NCI-H510A (cell line): ENCODE data around the gene SNX18.
"Not testable (repeated sequence)": the region's sequence is repeated elsewhere in the genome, so short reads cannot be mapped to it uniquely, and the experiment has no call there.

Experiments
- DNase-seq: peaks from one replicate; lab custom pipeline; 2025; lab: John Stamatoyannopoulos, UW

Gene SNX18

GRCh38 chr5:54519509-54519876 is 1.9 kb downstream of the SNX18 start:
- DNase-seq, result no peak

DNA sequence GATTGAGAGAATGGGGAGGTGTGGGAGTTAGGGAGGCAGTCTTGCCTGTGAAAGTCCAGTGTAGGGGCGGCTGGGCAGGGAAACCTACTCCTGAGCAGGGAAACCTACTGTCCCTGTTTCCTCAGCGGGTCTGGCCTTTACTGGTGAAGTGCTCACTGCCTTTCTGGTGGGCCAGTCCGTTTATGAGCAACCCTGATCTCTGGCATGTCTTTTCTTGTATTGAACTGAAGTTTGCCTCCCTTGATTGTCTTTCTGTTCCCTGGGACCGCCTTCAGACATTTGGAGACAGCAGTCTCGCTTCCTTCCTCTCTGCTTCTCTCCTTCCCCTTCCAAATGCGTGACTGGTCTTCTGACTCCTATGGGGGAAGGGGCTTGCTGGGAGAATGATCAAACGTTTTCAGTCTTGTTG is 2.9 kb downstream of the SNX18 start:
- no peak for DNase-seq

- no peak for DNase-seq
Measured at GRCh38 chr5:54520940-54521339, 3.4 kb downstream of the SNX18 start.

DNA sequence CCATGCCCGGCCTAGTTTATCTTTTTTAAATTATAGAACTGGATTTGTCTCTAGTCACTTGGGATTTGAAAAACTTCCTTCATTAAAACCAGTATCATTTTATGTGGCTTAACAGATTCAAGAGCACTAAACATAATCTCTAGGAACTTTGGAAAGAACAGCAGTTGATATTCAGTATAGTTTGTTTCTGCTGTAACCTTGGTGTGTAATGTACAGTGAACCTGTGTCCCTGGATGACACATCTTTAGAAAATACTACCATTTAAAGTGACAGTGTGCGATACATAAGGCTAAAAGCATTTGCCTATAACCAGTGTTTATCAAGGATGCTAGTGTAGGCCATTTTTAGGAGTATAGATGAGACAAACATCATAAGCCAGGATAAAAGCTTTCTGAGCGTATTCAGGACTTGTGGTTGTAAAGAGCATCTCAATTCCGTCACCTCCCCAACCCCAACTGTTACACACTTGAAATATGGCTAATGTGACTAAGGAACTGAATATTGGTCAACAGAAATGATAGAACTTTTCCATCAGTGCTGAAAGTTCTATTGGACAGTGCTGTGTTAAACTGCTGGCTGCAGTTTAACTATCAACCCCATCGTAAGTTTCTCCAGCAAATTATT is 4.4 kb downstream of the SNX18 start:
- DNase-seq, result no peak

- DNase-seq, result no peak
Measured at GRCh38 chr5:54523534-54523933, 6.0 kb downstream of the SNX18 start.

DNA sequence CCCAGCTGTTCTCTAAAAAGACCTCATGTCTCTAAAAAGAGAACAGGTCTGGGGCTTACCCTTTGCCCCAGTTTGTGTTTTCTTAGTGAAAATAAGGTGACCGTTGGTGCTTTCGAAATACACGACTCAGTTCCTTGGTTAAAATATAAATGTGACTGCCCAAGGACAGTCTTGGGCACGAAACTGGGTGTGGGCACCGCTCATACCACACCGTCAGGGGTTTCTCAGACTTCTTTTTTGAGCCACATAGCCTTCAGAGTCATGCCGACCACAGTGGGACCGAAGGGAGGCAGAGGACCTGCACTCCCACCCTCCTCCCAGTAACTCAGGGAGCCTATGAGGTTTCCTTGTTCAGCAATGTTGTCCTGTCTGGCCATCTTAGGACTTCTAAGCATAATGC is 6.5 kb downstream of the SNX18 start:
- no peak for DNase-seq

DNA sequence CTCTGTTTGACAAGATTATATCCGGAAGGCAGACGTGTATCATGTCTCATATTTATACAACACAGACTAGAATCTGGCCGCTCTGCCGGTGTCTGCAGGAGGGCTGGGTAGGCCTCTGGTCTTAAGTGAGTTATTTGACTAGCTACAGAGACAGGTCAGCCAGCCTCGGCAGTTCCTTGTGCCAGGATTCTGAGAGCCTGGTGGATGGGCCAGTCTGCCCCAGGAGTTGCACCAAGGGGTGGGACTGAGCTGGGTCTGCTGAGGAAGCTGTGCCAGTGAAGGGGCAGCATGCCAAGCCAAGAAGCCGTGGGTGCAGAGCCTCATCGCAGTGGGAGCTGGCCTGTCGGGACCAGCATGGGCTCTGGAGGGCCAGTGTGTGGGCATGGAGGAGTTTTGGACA is 7.1 kb downstream of the SNX18 start:
- no peak for DNase-seq

- no peak for DNase-seq
Measured at GRCh38 chr5:54525261-54525660, 7.7 kb downstream of the SNX18 start.

GRCh38 chr5:54525692-54526091 is 8.1 kb downstream of the SNX18 start:
- no peak for DNase-seq

DNA sequence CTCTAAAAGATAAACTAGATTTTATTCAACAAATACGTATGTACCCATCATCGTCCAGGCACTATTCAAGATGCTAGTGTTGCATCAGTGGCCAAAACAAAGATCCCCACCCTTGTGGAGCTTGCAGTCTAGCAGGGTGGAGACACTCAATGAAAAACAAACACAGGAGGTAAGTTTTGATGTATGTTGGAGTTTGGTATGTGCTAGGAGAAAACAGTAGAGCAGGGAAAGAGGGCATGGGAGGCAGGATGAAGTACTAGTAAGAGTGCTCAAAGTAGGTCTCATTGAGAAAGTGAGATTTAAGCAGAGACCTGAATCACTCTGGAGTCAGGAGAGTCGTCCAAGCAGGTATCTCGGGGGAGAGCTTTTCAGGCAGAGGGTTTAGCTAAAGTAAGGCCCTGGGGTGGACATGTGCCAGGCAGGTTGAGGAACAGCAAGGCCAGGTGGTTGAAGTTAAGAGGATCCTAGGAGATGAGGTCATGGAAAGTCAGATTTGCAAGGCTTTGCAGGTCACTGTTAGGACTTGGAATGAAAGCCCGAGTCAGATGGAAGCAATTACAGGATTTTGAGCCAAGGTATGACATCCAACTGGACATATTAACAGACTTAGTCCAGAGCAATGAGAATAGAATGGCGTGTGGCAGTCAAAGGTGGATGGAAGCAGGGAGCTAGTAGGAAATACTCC is 9.2 kb downstream of the SNX18 start:
- no peak for DNase-seq

DNA sequence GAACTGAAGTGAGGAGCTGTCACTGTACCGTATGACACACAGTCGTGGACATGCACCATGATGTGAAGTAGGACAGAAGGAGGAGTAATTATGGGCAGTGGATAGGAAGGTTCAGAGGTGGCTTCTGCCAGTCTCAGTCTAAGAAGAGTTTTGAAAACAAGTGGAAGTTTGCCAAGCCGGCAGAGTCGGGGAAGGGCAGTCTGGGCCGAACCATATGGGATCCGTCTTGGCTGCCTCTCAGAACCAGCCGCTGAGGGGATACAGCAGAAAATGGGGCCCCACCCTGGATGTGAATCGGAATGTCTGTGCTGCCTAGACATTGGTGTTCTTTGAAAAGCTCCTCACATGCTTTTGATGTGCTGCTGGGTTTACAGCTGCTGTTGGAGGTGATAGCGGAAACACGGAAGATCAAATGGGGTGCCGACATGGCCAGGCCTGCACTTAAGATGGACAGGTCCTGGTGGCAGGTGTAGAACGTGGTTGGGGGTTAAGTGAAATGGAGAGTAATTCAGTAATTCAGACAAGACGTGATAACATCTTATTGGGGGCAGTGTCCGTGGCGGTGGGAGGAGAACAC is 11.2 kb downstream of the SNX18 start:
- DNase-seq, result no peak

DNA sequence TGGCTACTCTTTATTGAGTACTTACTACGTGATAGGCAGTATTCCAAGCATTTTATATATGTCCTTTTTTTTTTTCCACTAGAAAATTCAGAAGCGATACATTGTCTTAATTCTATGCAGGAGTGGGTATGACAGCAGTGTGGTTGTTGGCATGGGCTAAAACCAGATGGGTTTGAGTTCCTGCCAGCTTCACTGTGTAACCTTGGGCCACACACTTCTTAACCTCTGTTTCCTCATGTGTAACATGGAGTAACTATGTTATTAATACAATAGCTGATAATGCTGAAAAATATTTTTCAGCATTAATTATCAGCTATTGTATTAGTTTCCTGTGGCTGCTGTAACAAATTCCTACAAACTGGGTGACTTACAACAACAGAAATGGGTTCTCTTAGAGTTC is 12.0 kb downstream of the SNX18 start:
- no peak for DNase-seq

DNA sequence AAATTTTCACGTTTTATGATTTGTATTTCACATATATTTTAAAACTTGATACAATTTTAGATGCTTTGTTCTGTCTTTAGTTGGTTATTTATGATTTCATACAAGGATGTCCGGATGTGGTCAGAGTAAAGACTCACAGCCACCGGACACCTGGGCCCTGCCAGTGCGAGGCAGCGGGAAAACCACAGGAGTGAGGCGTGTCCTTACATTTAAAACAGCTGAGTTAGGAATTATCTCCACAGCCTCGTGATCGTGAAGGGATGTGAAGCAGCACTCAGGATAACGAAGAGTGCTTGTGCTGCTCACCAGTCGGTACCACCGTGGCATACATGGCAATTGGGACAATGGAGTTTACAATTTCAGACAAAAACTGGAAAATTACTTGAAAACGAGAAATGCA is 14.0 kb downstream of the SNX18 start:
- DNase-seq, result no peak

DNA sequence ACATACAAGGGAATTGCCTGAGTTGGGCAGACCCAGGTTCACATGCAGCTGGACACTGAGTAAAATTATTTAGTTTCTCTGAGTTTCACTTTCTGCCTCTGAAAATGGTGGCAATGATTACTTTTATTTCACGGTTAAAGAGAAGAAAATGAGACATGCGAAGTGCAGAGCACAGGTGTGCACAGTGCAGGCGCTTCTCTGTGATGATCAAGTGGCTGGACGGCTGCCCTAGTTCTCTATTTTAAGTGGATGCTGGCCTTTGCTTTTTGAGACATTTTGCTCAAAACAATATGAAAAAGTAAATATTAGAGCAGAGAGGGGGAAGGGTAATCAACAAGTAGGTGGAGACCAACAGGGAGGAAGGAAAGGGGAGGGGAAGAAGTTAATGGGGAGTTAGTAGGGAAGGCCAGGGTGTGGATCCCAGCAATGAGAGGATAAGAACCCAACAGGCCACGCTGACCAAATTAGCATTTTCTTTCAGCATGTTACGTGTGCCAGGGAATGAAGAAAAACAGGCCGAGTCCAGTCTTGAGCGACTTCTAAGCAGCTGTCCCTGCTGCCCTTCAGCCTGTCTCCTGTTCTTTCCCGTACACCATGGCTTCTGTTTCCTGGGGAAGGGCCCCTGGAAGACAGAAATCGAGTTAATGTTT is 16.1 kb downstream of the SNX18 start:
- no peak for DNase-seq

DNA sequence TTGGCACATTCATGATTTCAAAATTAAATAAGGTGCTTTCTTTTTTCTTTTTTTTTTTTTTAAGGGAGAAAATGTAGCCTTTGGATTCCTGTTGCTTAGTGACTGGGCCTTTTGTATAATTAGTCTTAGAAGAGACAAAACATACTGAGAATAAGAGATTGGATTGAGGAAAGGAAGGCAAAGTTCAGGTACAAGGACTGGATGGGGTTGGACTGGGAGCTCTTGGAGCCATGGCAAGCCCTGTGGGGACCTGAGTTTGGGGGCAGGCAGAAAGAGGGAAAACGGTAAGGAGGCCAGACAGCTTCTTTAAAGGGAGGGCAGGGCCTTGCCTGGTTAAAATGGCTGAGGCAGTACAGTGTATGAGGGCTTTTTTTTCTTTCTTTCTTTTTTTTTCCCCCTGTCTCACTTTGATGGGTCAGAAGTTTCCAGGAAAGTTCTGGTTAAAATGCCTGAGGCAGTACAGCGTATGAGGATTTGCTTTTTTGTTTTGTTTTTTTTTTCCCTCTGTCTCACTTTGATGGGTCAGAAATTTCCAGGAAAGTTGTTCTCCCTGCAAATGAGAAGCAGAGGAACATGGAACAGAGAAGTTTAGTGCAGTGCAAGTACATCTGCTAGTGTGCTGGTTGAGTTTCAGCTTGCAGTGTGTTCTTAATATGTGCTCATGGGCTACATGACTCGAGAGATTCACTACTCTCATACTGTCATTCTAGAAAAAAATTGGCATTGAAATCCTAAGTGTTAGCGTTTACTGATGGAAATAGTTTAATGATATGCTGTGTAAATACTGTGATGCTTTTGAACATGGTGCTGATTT is 16.8 kb downstream of the SNX18 start:
- no peak for DNase-seq

DNA sequence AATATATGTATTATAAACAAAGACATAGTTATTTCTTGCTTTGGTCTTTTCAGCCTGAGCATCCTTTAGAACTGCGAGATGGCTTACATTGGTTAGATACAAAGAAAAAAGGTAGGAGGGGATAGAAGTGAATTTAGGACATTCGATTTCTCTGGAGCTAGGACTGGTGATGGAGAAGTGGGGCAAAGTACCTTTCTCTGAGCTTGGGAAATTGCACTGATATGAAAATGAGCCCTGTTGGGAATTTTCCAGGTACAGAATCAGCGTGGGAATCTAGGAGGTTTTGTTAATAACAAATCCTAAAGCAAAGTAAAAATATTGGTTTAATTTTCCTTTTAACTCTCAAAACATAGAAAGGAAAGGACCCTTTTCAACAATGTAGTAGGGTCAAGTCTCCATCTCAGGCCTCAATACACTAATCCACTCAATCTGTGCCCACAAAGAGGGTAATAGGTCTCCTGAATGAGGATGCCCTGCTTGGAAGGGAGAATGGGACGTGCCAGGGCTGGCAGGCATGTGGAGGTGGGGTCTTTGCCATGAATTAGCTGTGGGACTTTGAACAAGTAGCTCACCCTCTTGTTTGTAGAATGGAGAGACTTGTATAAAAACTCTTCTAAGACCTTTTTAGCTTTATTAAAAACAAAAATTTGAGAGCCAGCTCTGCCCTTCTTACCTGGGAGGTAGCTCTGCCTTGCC is 17.7 kb downstream of the SNX18 start:
- no peak for DNase-seq

DNA sequence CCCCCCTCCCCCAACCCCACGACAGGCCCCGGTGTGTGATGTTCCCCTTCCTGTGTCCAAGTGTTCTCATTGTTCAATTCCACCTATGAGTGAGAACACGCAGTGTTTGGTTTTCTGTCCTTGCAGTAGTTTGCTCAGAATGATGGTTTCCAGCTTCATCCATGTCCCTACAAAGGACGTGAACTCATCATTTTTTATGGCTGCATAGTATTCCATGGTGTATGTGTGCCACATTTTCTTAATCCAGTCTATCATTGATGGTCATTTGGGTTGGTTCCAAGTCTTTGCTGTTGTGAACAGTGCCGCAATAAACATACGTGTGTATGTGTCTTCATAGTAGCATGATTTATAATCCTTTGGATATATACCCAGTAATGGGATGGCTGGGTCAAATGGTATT is 18.8 kb downstream of the SNX18 start:
- DNase-seq, result not testable (repeated sequence)

DNA sequence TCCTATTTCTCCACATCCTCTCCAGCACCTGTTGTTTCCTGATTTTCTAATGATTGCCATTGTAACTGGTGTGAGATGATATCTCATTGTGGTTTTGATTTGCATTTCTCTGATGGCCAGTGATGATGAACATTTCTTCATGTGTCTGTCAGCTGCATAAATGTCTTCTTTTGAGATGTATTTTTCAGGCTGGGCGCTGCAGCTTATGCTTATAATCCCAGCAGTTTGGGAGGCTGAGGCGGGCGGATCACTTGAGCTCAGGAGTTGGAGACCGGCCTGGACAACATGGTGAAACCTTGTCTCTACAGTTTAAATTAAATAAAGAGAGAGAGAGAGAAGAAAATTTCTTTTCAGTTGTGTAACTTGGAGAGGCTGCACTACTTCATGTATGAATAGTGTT is 19.3 kb downstream of the SNX18 start:
- not testable (repeated sequence) for DNase-seq

GRCh38 chr5:54537725-54538124 is 20.2 kb downstream of the SNX18 start:
- no peak for DNase-seq

- DNase-seq, result no peak
Measured at GRCh38 chr5:54538156-54538555, 20.6 kb downstream of the SNX18 start.

DNA sequence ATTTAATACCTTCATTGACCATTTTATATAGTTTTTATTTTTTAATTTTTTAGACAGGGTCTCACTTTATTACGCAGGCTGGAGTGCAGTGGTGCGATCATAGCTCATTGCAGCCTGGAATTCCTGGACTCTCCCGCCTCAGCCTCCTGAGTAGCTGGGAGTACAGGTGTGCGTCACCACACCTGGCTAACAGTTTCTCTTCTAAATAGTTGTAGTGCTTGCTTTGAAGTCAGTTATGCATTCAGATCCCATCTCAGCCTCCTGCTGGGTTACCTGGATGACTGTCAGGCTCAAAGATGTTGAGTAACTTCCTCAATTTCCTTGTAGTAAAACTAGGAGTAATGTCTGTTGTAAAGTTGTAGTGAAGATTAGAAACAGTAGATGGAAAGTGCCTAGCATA is 21.4 kb downstream of the SNX18 start:
- no peak for DNase-seq

- DNase-seq, result no peak
Measured at GRCh38 chr5:54540286-54540685, 22.7 kb downstream of the SNX18 start.
